PC-3 (cell line): ENCODE results near the gene LPCAT1.

ENCODE experiments used
- CTCF ChIP-seq: fragments of 300-600 bp; sonication (generic); conservative IDR thresholded peaks from 2 replicates; pipeline ENCODE4 v1.5.1; 2017; ENCODE audit warnings: antibody characterized with exemption, low read depth, mild to moderate bottlenecking, low read length
- EZH2 ChIP-seq: fragments of 300-600 bp; sonication (generic); IDR thresholded peaks from one replicate; pipeline ENCODE4 v1.6.1; 2017; ENCODE audit warnings: antibody characterized with exemption, mild to moderate bottlenecking, low read length; ENCODE audit not compliant: unreplicated experiment
- EZH2phosphoT487 ChIP-seq: fragments of 300-600 bp; sonication (generic); IDR thresholded peaks from 2 replicates; pipeline ENCODE4 v1.6.1; 2018; ENCODE audit warnings: mild to moderate bottlenecking, antibody characterized with exemption, low read length, borderline replicate concordance

GRCh38 chr5:1535646-1536045 is 11.9 kb upstream of the LPCAT1 start:
- TF ChIP-seq CTCF (no peak), EZH2 (no peak), EZH2phosphoT487 (no peak)
